Fibroblast of the aortic adventitia (primary cell): Measurements from ENCODE around the gene PPFIBP2. TPM values are rescaled to one million over a fixed set of nuclear protein-coding genes. Genes with fewer than 3 reads are reported as not detected.

Experiments
- DNase-seq: peaks from one replicate; pipeline ENCODE4 v3.0.0-alpha.2; 2010; ENCODE audit warnings: low read depth
- H3K4me3 ChIP-seq: 2 replicates; pipeline ENCODE4 v1.5.1; 2011; ENCODE audit warnings: low read depth, mild to moderate bottlenecking, control low read depth, low read length, moderate library complexity
- total RNA-seq: library from RNA; depleted of rRNA; stranded (reverse); fragments of >200 nt; gene quantifications from 2 replicates; pipeline ENCODE4 v1.2.3, GENCODE V29; 2012; ENCODE audit warnings: low replicate concordance
- TF ChIP-seq, protein P1 (sequence below): IDR thresholded peaks from 2 replicates; pipeline ENCODE4 v1.5.1; 2011; ENCODE audit warnings: mild to moderate bottlenecking, low read length, control low read depth, inconsistent platforms; ENCODE audit not compliant: insufficient read depth

The PPFIBP2 gene
- total RNA-seq, 1 donor, result 11.7 TPM

DNA sequence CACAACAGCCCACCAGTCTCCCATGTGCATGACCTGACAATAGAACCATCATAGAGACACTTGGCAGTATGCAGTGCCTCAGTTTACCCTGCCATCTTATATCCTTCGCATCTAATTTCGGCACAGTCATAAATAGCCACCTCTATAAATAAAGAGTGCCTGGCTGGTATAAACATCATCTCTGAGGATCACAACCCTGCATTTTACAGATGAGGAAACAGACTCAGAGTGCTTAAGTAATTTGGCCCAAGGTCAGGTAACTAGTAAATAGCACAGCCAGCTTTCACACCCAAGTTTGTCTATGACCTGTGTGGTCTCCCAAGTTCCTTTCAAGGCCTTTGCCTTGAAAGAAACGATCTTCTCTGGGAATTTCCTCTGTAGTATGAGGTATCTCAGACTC, 114.9 kb downstream of the PPFIBP2 start:
- DNase-seq, result no peak
- H3K4me3 ChIP-seq, result no peak overlapping the region
- TF ChIP-seq, protein P1, sequence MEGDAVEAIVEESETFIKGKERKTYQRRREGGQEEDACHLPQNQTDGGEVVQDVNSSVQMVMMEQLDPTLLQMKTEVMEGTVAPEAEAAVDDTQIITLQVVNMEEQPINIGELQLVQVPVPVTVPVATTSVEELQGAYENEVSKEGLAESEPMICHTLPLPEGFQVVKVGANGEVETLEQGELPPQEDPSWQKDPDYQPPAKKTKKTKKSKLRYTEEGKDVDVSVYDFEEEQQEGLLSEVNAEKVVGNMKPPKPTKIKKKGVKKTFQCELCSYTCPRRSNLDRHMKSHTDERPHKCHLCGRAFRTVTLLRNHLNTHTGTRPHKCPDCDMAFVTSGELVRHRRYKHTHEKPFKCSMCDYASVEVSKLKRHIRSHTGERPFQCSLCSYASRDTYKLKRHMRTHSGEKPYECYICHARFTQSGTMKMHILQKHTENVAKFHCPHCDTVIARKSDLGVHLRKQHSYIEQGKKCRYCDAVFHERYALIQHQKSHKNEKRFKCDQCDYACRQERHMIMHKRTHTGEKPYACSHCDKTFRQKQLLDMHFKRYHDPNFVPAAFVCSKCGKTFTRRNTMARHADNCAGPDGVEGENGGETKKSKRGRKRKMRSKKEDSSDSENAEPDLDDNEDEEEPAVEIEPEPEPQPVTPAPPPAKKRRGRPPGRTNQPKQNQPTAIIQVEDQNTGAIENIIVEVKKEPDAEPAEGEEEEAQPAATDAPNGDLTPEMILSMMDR, result no peak

DNA sequence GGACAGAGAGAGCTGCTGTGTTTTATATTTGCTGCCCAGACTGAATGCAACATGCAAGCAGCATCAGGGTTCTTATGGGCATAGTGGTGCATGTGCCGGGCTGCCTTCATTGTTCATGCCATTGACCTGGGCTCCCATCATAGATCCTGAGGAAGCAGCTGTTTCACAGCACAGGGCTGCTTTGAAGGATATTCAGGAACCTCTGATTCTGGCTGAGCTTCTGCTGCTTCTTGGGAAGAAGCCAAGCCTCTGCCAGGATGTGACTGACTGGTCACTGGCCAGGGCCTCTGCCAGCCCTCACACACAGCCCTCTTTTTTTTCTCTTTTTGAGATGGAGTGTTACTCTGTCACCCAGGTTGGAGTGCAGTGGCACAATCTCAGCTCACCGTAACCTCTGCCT, 116.2 kb downstream of the PPFIBP2 start:
- H3K4me3 ChIP-seq, result no peak overlapping the region
- DNase-seq, result peak; percentile 3
- TF ChIP-seq, protein P1, result no peak

DNA sequence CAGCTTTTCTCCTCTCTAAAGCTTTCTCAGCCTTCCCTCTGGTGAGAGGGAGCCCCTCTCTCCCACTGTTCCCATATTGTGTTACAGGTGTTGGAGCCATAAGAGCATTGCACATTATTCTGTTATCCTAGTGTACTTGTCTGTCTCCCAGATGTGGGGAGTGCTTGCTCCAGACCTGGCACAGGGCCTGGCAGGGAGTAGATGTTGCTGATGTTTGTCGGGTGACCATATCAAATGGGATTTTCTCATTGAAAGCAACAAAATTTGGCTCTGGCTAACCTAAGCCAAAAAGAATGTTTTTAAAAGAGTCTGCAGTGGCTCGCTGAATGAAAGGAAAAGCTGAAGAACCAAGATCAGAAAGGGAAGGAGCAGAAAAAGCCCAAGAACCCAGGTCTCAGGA, 118.4 kb downstream of the PPFIBP2 start:
- no peak for DNase-seq
- TF ChIP-seq, protein P1, result no peak
- H3K4me3 ChIP-seq, result no peak overlapping the region

DNA sequence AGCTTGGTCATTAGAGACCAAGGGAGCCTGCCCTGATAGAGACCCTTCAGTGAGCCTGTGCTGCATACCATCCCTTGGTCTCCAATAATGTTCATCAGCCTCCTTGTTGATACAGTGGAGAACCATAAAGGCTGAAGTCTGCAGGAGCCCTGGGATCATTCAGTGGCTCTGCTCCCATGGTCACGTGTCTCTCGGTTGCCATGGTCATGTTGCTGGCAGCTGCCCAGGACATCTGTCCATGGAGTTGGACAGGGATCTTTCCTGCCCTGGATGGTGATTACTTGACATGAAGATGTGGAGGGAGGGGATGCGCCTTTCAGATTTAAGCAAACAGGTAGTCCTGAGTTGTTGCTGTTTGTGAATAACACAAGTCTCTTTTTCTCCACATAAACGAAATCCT, 121.3 kb downstream of the PPFIBP2 start:
- no peak for DNase-seq
- H3K4me3 ChIP-seq, result no peak overlapping the region
- TF ChIP-seq, protein P1, result no peak

DNA sequence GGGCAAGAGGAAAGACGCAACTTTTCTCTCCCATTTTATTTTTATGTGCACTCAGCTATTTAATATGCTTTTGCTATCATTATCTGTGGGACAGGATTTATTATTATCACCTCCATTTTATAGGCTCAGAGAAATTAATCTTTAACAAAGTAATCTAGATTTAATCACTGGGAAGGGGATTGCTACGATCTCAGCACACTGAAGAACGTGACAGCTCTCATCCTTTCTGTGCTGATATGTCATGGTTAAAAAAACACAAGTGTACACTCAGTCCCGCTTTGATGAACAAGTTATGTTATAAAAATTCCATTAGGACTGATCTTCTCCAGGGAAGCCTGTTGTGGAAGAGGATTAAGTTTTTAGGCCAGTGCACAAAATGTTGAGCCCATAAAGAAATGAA, 121.9 kb downstream of the PPFIBP2 start:
- TF ChIP-seq, protein P1, result no peak
- no peak overlapping the region for H3K4me3 ChIP-seq
- no peak for DNase-seq

DNA sequence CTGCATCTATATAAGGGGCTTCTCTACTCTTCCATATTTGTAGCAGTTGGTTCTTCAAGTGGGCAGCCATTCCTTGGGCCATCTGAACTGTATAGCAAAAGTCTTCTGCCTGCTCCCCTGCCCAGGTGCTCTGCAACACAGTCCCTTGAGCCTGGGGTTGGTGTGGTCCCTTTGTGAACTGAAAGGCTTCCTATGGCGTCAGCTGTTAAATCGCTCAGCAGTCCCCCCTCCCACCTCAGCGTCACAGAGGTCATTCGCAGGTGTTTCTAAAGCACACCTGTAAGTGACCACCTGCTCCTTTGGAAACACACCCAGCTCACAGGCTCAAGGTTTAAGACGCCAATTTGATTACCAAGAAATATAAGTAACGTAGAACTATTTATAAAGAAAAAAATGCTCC, 122.6 kb downstream of the PPFIBP2 start:
- DNase-seq, result no peak
- TF ChIP-seq, protein P1, result no peak

DNA sequence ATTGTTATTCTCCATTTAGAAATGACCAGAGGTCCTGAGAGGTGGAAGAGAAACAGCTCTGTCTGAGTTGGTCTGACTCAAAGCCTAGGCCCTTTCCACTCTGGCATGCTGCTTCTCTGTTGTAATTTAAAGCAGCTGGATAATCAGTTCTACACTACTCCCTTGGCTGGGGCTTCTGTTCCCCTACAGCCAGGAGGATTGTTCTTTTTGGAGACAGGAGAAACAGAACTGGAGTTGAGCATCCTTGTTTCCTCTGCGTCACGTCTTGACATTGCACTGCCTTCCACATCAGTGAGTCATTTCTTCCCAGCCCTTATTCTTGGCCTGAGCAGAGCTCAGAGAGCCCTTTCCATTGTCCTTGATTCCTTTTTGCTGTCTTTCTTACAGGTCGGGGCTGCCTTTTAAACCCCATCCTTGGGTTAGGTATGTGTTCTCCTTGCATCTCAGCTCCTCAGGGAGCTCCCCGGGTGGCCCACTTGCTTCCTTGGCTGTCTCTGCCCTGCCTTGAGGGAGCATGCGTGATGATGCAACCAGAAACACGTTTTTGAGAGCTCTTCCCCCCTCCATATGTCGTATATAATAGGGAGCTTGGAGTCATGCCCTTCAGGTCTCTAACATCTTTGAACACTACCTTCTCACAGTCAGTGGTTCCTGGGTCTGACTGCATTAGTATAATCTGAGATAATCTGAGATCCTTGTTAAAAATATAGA, 123.8 kb downstream of the PPFIBP2 start:
- H3K4me3 ChIP-seq, result no peak overlapping the region
- peak; percentile 100 for DNase-seq
- TF ChIP-seq, protein P1, result no peak

More for the DNA sequence above, 122.6 kb downstream of the PPFIBP2 start:
- no peak overlapping the region for H3K4me3 ChIP-seq
